ENCODE measurements around the gene DOCK8. TPM values are rescaled to one million over a fixed set of nuclear protein-coding genes. Genes with fewer than 3 reads are reported as not detected.

Gene DOCK8
- total and polyA plus RNA-seq, 2 donors from 2014 or later, result 5.0 to 46.5 TPM

DNA sequence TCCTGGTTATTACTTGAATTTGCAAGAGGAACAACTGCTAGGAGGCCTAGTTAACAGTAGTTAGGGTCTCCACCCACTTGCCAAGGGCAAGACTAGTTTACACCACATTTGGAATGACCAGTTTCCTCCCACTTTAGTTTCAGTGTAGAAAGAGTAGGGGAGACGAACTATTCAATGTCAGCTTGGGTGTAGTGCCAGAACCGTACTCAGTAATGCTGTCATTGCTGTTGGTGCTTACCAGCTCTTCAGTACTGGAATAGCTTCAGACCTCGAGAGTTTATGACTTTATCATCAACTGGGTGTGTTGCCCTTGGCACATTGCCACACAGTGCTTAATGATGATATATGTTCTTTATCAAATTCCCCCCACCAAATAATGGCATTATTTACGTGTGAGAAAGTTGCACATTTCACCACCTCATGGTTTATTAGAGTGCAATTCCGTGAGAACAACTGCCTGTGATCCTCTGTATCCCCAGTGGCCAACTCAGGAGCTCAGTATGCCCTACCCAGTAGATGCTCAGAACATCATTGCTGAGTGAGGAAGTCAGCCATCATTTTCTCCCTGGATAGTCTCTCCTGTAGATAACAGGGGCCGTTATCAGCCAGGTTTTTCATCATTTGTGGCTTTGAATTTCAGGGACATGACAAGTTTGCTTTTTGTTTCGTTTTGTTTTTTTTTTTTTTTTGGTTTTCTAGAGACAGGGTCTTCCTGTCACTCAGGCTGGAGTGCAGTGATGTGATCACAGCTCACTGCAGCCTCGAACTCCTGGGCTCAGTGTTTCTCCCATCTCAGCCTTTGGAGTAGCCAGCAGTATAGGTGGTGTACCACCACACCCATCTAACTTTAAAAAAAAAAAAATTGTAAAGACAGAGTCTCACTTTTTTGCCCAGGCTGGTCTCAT, 67.3 kb downstream of the DOCK8 start:
- Histone ChIP-seq H3K9ac (ENCODE audit: low read length in 3 of 3) (no peak overlapping the region), H3K4me3 (ENCODE audit: low read length in 3 of 3) (no peak overlapping the region), H3K4me1 (ENCODE audit: control insufficient read depth in 2 of 3, insufficient read depth in 2 of 3, low read depth in 1 of 3, low read length in 3 of 3) (no peaks in the 10 kb centered on the region), H3K9me3 (ENCODE audit: control insufficient read depth in 2 of 3, insufficient read depth in 1 of 3, low read length in 3 of 3) (no peaks in the 10 kb centered on the region), H3K27me3 (ENCODE audit: control insufficient read depth, insufficient read depth, low read length) (no peaks in the 10 kb centered on the region), H3K36me3 (ENCODE audit: control insufficient read depth in 2 of 3, insufficient read depth in 3 of 3, low read length in 3 of 3) (no peaks in the 10 kb centered on the region), H3K27ac (ENCODE audit: low read depth in 2 of 2, low read length in 2 of 2) (no peak overlapping the region)
- FAIRE-seq (no peak), DNase-seq (no peak)
- TF ChIP-seq, protein P1, sequence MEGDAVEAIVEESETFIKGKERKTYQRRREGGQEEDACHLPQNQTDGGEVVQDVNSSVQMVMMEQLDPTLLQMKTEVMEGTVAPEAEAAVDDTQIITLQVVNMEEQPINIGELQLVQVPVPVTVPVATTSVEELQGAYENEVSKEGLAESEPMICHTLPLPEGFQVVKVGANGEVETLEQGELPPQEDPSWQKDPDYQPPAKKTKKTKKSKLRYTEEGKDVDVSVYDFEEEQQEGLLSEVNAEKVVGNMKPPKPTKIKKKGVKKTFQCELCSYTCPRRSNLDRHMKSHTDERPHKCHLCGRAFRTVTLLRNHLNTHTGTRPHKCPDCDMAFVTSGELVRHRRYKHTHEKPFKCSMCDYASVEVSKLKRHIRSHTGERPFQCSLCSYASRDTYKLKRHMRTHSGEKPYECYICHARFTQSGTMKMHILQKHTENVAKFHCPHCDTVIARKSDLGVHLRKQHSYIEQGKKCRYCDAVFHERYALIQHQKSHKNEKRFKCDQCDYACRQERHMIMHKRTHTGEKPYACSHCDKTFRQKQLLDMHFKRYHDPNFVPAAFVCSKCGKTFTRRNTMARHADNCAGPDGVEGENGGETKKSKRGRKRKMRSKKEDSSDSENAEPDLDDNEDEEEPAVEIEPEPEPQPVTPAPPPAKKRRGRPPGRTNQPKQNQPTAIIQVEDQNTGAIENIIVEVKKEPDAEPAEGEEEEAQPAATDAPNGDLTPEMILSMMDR (IDR thresholded peaks at IDR 0.05; ENCODE audit: borderline replicate concordance, extremely low read depth, insufficient read depth), result no peak
- intact Hi-C loops (cut with DNase I), result no loop called here

DNA sequence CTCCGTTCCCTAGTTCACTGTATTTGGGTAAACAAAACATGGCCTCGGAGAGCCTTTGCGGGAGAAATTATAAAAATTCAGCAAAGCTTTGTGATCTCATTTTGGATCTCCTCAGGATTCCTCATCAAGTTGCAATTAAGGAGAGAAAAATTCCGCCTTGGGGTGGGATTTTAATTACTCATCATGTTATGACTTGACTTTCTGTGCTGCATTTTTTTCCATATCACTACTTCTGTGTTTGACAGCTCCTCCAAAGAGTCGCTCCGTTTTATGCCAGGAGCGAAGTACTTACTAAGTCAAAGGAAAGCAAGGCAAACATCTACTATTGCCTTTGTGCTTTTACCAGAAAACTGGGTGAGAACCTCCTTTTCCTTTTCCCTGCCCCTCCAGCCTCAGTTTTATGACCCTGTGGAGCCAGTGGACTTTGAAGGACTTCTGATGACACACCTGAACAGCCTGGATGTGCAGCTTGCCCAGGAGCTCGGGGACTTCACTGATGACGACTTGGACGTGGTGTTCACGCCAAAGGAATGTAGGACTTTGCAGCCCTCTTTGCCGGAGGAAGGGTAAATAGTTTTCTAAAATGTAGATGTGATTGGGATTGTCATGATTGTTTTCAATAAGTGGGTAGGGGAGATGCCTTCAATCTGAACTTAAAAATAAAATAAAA, 71.5 kb downstream of the DOCK8 start:
- Histone ChIP-seq H3K4me1 (ENCODE audit: control insufficient read depth in 2 of 3, insufficient read depth in 2 of 3, low read depth in 1 of 3, low read length in 3 of 3) (no peaks in the 10 kb centered on the region), H3K36me3 (ENCODE audit: control insufficient read depth in 2 of 3, insufficient read depth in 3 of 3, low read length in 3 of 3) (no peaks in the 10 kb centered on the region), H3K27ac (ENCODE audit: low read depth in 2 of 2, low read length in 2 of 2) (no peak overlapping the region), H3K4me3 (ENCODE audit: low read length in 3 of 3) (no peak overlapping the region), H3K9me3 (ENCODE audit: control insufficient read depth in 2 of 3, insufficient read depth in 1 of 3, low read length in 3 of 3) (no peaks in the 10 kb centered on the region), H3K9ac (ENCODE audit: low read length in 3 of 3) (no peak overlapping the region), H3K27me3 (ENCODE audit: control insufficient read depth, insufficient read depth, low read length) (no peaks in the 10 kb centered on the region)
- TF ChIP-seq, protein P1 (IDR thresholded peaks at IDR 0.05; ENCODE audit: borderline replicate concordance, extremely low read depth, insufficient read depth), result no peak
- DNase-seq (no peak), FAIRE-seq (no peak)
- intact Hi-C loops (cut with DNase I), result no loop called here

DNA sequence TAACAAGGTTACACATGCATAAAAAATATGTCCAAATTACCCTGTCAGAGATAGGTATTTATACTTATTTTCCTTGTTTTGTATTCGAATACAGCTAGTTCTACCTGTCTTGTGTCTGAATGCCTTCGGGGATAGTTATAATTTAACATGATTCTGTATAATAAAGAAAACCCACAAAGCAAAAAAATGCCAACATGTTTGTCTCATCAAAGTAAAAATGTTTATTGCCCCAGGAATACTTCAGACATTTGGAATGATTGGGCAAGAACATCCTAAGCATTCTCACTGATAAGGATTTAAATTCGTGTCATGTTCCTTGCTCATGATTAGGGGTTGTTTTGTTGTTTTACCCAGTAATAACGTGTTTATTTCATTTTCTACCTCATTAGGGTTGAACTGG, 74.5 kb downstream of the DOCK8 start:
- Histone ChIP-seq H3K9me3 (ENCODE audit: control insufficient read depth in 2 of 3, insufficient read depth in 1 of 3, low read length in 3 of 3) (no peaks in the 10 kb centered on the region), H3K36me3 (ENCODE audit: control insufficient read depth in 2 of 3, insufficient read depth in 3 of 3, low read length in 3 of 3) (no peaks in the 10 kb centered on the region), H3K27me3 (ENCODE audit: control insufficient read depth, insufficient read depth, low read length) (no peaks in the 10 kb centered on the region), H3K9ac (ENCODE audit: low read length in 3 of 3) (no peak overlapping the region), H3K4me1 (ENCODE audit: control insufficient read depth in 2 of 3, insufficient read depth in 2 of 3, low read depth in 1 of 3, low read length in 3 of 3) (no peaks in the 10 kb centered on the region), H3K27ac (ENCODE audit: low read depth in 2 of 2, low read length in 2 of 2) (no peak overlapping the region), H3K4me3 (ENCODE audit: low read length in 3 of 3) (no peak overlapping the region)
- TF ChIP-seq, protein P1 (IDR thresholded peaks at IDR 0.05; ENCODE audit: borderline replicate concordance, extremely low read depth, insufficient read depth), result no peak
- intact Hi-C loops (cut with DNase I), result no loop called here
- FAIRE-seq, result no peak
- no peak for DNase-seq
